ENCODE results near the gene BOLA1.
"Not testable (repeated sequence)": the region's sequence is repeated elsewhere in the genome, so short reads cannot be mapped to it uniquely, and the experiment has no call there.

DNA sequence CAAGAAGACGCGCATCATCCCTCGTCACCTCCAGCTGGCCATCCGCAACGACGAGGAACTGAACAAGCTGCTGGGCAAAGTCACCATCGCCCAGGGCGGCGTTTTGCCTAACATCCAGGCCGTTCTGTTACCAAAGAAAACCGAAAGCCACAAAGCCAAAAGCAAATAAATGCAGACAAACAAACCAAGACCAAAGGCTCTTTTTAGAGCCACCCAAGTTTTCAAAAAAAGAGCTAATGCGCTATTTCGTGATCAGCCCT, 12.2 kb upstream of the BOLA1 start:
- TF ChIP-seq, protein P1, sequence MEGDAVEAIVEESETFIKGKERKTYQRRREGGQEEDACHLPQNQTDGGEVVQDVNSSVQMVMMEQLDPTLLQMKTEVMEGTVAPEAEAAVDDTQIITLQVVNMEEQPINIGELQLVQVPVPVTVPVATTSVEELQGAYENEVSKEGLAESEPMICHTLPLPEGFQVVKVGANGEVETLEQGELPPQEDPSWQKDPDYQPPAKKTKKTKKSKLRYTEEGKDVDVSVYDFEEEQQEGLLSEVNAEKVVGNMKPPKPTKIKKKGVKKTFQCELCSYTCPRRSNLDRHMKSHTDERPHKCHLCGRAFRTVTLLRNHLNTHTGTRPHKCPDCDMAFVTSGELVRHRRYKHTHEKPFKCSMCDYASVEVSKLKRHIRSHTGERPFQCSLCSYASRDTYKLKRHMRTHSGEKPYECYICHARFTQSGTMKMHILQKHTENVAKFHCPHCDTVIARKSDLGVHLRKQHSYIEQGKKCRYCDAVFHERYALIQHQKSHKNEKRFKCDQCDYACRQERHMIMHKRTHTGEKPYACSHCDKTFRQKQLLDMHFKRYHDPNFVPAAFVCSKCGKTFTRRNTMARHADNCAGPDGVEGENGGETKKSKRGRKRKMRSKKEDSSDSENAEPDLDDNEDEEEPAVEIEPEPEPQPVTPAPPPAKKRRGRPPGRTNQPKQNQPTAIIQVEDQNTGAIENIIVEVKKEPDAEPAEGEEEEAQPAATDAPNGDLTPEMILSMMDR (IDR thresholded peaks at IDR 0.05; ENCODE audit: low read depth, low read length), result not testable (repeated sequence)
- not testable (repeated sequence) for TF ChIP-seq POLR2A (IDR thresholded peaks at IDR 0.05; ENCODE audit: extremely low read depth, insufficient read length); MYC (IDR thresholded peaks at IDR 0.05; ENCODE audit: low read depth, low read length)
